DND-41 (cell line): ENCODE measurements around the gene AMPD3.

ENCODE experiments used
- ATAC-seq: fragments of 200-7000 bp; cut with Tn5 transposase; 3 replicates; pipeline ENCODE4 v1.9.1; 2021; ENCODE audit warnings: low read depth; ENCODE audit not compliant: insufficient read depth
- DNase-seq: peaks from one replicate; pipeline ENCODE4 v3.0.0-alpha.2; 2020
- H2AFZ ChIP-seq: 2 replicates; pipeline ENCODE4 v1.6.0; 2012; ENCODE audit warnings: low read depth, low read length
- H3K27ac ChIP-seq: 2 replicates; pipeline ENCODE4 v1.5.1; 2012; ENCODE audit warnings: low read length, inconsistent platforms
- H3K27me3 ChIP-seq: fragments of 200-600 bp; sonication (generic); 2 replicates; pipeline ENCODE4 v1.6.0; 2012; ENCODE audit warnings: low read length, mild to moderate bottlenecking, inconsistent platforms; ENCODE audit not compliant: insufficient read depth, poor library complexity
- H3K36me3 ChIP-seq: 2 replicates; pipeline ENCODE4 v1.5.1; 2012; ENCODE audit warnings: low read length, inconsistent platforms; ENCODE audit not compliant: insufficient read depth
- H3K4me1 ChIP-seq: 2 replicates; pipeline ENCODE4 v1.5.1; 2012; ENCODE audit warnings: mild to moderate bottlenecking, low read length; ENCODE audit not compliant: insufficient read depth
- H3K4me2 ChIP-seq: 2 replicates; pipeline ENCODE4 v1.6.0; 2012; ENCODE audit warnings: mild to moderate bottlenecking, moderate library complexity, low read length, inconsistent platforms; ENCODE audit not compliant: insufficient read depth
- H3K4me3 ChIP-seq, 2 experiments: fragments of 200-600 bp in 1 of 2; shearing (Covaris generic) in 1 of 2; 2 replicates each; pipeline ENCODE4 v1.5.1; 2012 to 2016; ENCODE audit warnings: inconsistent platforms in 2 of 2, low read length in 2 of 2, mild to moderate bottlenecking in 2 of 2, low read depth in 1 of 2, moderate library complexity in 1 of 2
- H3K79me2 ChIP-seq: 2 replicates; pipeline ENCODE4 v1.6.0; 2012; ENCODE audit warnings: low read length, inconsistent platforms; ENCODE audit not compliant: insufficient read depth
- H3K9ac ChIP-seq: 2 replicates; pipeline ENCODE4 v1.6.0; 2012; ENCODE audit warnings: low read depth, mild to moderate bottlenecking, inconsistent platforms, low read length, moderate library complexity
- H3K9me3 ChIP-seq: 2 replicates; pipeline ENCODE4 v1.5.1; 2012; ENCODE audit warnings: low read length, moderate library complexity, mild to moderate bottlenecking, inconsistent platforms; ENCODE audit not compliant: insufficient read depth, severe bottlenecking
- H4K20me1 ChIP-seq: 2 replicates; pipeline ENCODE4 v1.6.0; 2012; ENCODE audit warnings: low read length; ENCODE audit not compliant: insufficient read depth
- EZH2 ChIP-seq: IDR thresholded peaks from 3 replicates; pipeline ENCODE4 v1.6.1; 2012; ENCODE audit warnings: borderline replicate concordance, low read depth, mild to moderate bottlenecking, moderate library complexity, low read length, inconsistent platforms; ENCODE audit not compliant: severe bottlenecking
- TF ChIP-seq, protein P1 (sequence below): IDR thresholded peaks from 2 replicates; pipeline ENCODE4 v1.5.1; 2012; ENCODE audit warnings: borderline replicate concordance, low read length, moderate library complexity, mild to moderate bottlenecking; ENCODE audit not compliant: poor library complexity, severe bottlenecking; ENCODE audit errors: extremely low read depth

Gene AMPD3

DNA sequence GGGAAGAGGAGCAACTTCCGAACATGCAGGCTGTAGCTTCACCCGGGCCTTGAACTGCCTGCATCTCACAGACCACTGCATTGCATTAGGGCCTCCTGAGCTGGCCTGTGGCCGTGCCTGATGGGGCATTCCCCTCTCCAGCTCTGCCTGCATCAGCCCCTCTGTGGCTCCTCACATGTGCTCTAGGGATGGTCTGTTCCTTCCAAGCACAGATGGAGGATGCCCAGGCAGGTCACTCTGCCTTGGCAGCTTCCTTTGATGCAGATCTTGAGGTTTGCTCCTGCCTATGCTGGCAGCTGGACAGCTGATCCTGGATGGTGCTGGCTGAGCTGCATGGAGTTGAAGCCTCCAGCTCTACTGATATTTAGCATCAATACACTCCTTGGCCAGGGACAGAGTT, 28.5 kb downstream of the AMPD3 start:
- H3K4me3 ChIP-seq, result no peak overlapping the region
- no peak for TF ChIP-seq EZH2
- H3K4me2 ChIP-seq, result no peak overlapping the region
- no peaks in the 10 kb centered on the region for H3K4me1 ChIP-seq
- H3K27ac ChIP-seq, result no peak overlapping the region
- H3K79me2 ChIP-seq, result no peaks in the 10 kb centered on the region
- H4K20me1 ChIP-seq, result peaks cover 3% of the 10 kb centered on the region; the same call in 1 of the 2 replicates
- ATAC-seq, result no peak
- DNase-seq, result no peak
- peaks cover 28% of the 10 kb centered on the region for H3K36me3 ChIP-seq
- no peaks in the 10 kb centered on the region for H3K27me3 ChIP-seq
- no peak overlapping the region for H3K9ac ChIP-seq
- no peaks in the 10 kb centered on the region for H3K9me3 ChIP-seq
- H2AFZ ChIP-seq, result no peak overlapping the region

DNA sequence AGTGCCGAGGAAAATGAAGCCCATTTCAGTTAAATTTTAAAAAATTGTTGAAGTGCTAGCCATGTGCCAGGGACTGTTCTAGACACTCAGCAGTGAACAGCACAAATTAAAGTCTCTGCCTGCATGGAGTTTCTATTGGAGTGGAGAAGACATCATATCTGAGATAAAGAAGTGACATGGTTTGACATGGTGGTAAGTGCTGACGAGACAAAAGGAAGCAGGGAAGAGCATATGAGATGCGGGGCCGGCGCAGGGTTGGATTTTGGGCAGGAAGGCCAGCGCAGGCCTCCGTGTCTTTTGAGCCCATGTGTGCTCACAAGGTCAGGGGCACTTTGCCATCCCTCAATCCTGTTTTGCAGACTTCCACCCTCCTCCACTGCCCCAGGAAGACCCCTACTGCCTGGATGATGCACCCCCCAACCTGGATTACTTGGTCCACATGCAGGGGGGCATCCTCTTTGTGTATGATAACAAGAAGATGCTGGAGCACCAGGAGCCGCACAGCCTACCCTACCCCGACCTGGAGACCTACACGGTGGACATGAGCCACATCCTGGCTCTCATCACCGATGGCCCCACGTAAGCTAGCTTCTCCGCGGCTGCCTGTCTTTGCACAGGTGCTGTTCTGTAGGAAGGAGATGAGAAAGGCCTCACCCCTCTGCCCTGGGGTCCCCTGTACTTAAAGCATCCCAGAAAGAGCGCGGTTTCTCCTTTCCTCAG, 29.6 kb downstream of the AMPD3 start:
- ATAC-seq (no peak), DNase-seq (no peak)
- peaks cover 3% of the 10 kb centered on the region; the same call in 1 of the 2 replicates for H4K20me1 ChIP-seq
- TF ChIP-seq, protein P1, sequence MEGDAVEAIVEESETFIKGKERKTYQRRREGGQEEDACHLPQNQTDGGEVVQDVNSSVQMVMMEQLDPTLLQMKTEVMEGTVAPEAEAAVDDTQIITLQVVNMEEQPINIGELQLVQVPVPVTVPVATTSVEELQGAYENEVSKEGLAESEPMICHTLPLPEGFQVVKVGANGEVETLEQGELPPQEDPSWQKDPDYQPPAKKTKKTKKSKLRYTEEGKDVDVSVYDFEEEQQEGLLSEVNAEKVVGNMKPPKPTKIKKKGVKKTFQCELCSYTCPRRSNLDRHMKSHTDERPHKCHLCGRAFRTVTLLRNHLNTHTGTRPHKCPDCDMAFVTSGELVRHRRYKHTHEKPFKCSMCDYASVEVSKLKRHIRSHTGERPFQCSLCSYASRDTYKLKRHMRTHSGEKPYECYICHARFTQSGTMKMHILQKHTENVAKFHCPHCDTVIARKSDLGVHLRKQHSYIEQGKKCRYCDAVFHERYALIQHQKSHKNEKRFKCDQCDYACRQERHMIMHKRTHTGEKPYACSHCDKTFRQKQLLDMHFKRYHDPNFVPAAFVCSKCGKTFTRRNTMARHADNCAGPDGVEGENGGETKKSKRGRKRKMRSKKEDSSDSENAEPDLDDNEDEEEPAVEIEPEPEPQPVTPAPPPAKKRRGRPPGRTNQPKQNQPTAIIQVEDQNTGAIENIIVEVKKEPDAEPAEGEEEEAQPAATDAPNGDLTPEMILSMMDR, result no peak
- no peak for TF ChIP-seq EZH2
- H3K4me3 ChIP-seq, result no peak overlapping the region
- H3K36me3 ChIP-seq, result peaks cover 34% of the 10 kb centered on the region
- H3K27ac ChIP-seq, result no peak overlapping the region
- H3K27me3 ChIP-seq, result no peaks in the 10 kb centered on the region
- no peak overlapping the region for H3K9ac ChIP-seq
- H2AFZ ChIP-seq, result no peak overlapping the region
- no peaks in the 10 kb centered on the region for H3K79me2 ChIP-seq
- H3K4me1 ChIP-seq, result no peaks in the 10 kb centered on the region
- H3K9me3 ChIP-seq, result no peaks in the 10 kb centered on the region
- H3K4me2 ChIP-seq, result no peak overlapping the region

DNA sequence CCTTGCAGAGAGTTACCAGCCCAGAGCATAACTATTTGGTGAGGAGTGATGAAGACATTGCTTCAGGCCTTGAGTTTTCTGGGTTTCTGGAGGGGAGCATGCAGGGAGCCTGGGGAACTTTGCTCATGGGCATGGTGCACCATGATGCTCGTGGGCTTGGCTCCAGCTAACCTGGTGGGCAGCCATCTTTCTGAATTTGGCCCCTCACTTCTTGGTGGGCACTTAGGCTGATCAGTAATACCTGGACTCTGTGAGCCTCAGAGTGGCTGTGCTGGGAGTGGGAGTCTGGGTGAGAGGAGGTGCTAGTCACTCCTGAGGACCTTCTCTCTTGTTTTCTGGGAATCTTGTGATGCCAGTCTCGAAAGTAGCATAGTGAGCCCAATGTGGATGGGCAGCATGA, 30.6 kb downstream of the AMPD3 start:
- no peak for ATAC-seq
- Histone ChIP-seq H3K4me1 (no peaks in the 10 kb centered on the region), H3K4me2 (no peak overlapping the region), H3K79me2 (no peaks in the 10 kb centered on the region), H3K27me3 (no peaks in the 10 kb centered on the region), H3K36me3 (peaks cover 37% of the 10 kb centered on the region), H3K9ac (no peak overlapping the region), H4K20me1 (peaks cover 3% of the 10 kb centered on the region; the same call in 1 of the 2 replicates), H3K9me3 (no peaks in the 10 kb centered on the region), H3K4me3 (no peak overlapping the region), H2AFZ (no peak overlapping the region), H3K27ac (no peak overlapping the region)
- TF ChIP-seq EZH2, result no peak
- TF ChIP-seq, protein P1, result no peak
- DNase-seq, result no peak

DNA sequence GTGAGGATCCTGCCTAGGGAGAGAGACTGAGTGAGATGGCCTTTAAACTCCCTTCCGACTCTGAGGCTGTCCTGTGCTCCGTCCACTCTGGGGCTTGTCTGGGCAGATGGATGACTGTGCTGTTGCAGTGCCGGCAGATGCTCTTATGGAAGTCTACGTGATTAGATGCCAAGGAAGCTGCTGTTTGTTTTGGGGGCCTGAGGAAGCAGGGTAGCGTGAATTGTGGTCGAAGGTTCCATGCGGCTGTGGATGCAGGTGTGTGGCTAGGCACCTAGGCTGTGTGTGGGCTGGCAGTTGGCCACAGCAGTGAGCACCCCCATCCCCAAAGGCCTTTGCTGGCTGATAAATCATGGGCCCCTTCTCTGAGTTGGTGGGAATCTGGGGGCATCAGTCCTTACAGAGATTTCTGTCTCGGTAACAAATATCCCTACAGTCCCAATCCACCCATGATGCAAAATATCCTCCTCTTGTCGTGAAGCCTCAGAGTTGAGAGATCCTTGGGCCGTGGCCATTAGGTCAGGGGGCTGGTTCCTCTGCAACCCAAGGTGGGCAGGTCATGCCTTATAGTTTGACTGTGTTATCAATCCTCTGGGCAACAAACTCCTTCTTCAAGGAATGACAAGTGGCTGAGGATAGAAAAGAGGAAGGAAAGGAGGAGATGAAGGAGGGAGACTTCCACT, 31.2 kb downstream of the AMPD3 start:
- no peak for TF ChIP-seq EZH2
- TF ChIP-seq, protein P1, result no peak

More for the DNA sequence above, 31.2 kb downstream of the AMPD3 start:
- Histone ChIP-seq H3K27ac (no peak overlapping the region), H3K4me3 (no peak overlapping the region), H3K4me2 (no peak overlapping the region), H3K9me3 (no peaks in the 10 kb centered on the region), H3K79me2 (no peaks in the 10 kb centered on the region), H3K27me3 (no peaks in the 10 kb centered on the region), H4K20me1 (peaks cover 3% of the 10 kb centered on the region; the same call in 1 of the 2 replicates), H3K36me3 (peaks cover 32% of the 10 kb centered on the region), H2AFZ (no peak overlapping the region), H3K4me1 (no peaks in the 10 kb centered on the region), H3K9ac (no peak overlapping the region)
- no peak for DNase-seq
- ATAC-seq, result no peak
